ENCODE measurements around the gene RFX1. TPM values are rescaled to one million over a fixed set of nuclear protein-coding genes. Genes with fewer than 3 reads are reported as not detected.

Gene RFX1
- total and polyA plus RNA-seq, 2 donors (not counting 1 experiment from before 2014, with no cell fraction given) = 9.2 to 33.3 TPM

DNA sequence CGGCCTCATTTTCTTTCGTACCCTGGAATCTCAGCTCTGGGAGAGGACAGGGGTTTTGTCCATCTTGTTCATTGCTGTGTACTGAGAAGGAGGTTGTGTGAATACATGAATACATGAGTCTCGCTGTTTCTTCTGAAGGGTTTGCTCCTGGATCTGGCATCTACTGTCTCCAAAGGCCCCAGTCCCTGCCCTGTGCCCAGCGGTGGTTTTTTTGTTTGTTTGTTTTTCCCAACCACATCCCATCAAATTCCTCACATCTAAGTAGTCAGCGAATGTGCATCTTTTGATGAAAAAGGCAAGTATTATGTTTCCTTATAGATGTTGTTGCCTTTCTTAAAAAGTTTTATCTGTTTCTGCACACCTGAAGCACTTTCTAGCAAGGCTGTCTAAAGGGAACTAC lies 41.3 kb downstream of the RFX1 start:
- no peak for DNase-seq
- POLR2A ChIA-PET = interaction anchor here (1.1 kb wide), 1 partner anchor 67 kb away, joined by 3 read pairs; the partner anchor contains the start of gene IL27RA
- Histone ChIP-seq H3K9me3 (ENCODE audit: control extremely low read depth in 1 of 3, control insufficient read depth in 2 of 3, insufficient read depth in 1 of 3, low read length in 2 of 3) (peaks cover 0 to 3% (median 0%) of the 10 kb centered on the region in 3 donors), H3K4me3 (ENCODE audit: control extremely low read depth in 1 of 5, extremely low read depth in 1 of 5, insufficient read depth in 1 of 5, low read depth in 2 of 5, low read length in 4 of 5) (no peak overlapping the region), H3K4me1 (ENCODE audit: control insufficient read depth in 2 of 2, insufficient read depth in 2 of 2, low read length in 2 of 2) (no peaks in the 10 kb centered on the region), H3K27ac (ENCODE audit: low read length in 2 of 2) (no peak overlapping the region), H4K20me1 (ENCODE audit: control insufficient read depth, insufficient read depth, low read length, poor library complexity, severe bottlenecking) (no peaks in the 10 kb centered on the region), H3K27me3 (replicated peaks in 1 of 4; ENCODE audit: control extremely low read depth in 1 of 4, control insufficient read depth in 3 of 4, insufficient read depth in 4 of 4, low read length in 3 of 4) (no peaks in the 10 kb centered on the region), H3K36me3 (replicated peaks in 1 of 2; ENCODE audit: control extremely low read depth in 1 of 2, control insufficient read depth in 1 of 2, extremely low read depth in 1 of 2, insufficient read depth in 2 of 2, low read length in 1 of 2) (peaks cover 0 to 55% of the 10 kb centered on the region in 2 experiments), H3K9ac (ENCODE audit: low read length) (no peak overlapping the region), H3K4me2 (replicated peaks; ENCODE audit: low read depth, low read length, poor library complexity, severe bottlenecking) (no peak overlapping the region), H3K79me2 (ENCODE audit: control insufficient read depth, insufficient read depth, low read length) (no peaks in the 10 kb centered on the region), H2AFZ (ENCODE audit: insufficient read depth, low read depth, low read length, poor library complexity, severe bottlenecking) (no peak overlapping the region)
- intact Hi-C loops (cut with micrococcal nuclease) = no loop called here
- no peak overlapping the region for H3K27ac Mint-ChIP-seq
- CTCF ChIA-PET = no interaction called here
- no peaks in the 10 kb centered on the region for H3K4me1 Mint-ChIP-seq
- no peak for ATAC-seq (ENCODE audit: low read depth)
- no peaks in the 10 kb centered on the region for H3K9me3 Mint-ChIP-seq (ENCODE audit: insufficient read depth)
- H3K4me3 Mint-ChIP-seq = no peak overlapping the region
- no peaks in the 10 kb centered on the region for H3K27me3 Mint-ChIP-seq
- TF ChIP-seq CTCF (IDR thresholded peaks at IDR 0.05) = no peak
- TF ChIP-seq EZH2 (IDR thresholded peaks at IDR 0.05; ENCODE audit: borderline replicate concordance, insufficient read depth, low read depth, low read length, poor library complexity, severe bottlenecking) = no peak
- 96% methylated on average over 3 of the region's 5 CpGs for WGBS (ENCODE audit: insufficient coverage)

DNA sequence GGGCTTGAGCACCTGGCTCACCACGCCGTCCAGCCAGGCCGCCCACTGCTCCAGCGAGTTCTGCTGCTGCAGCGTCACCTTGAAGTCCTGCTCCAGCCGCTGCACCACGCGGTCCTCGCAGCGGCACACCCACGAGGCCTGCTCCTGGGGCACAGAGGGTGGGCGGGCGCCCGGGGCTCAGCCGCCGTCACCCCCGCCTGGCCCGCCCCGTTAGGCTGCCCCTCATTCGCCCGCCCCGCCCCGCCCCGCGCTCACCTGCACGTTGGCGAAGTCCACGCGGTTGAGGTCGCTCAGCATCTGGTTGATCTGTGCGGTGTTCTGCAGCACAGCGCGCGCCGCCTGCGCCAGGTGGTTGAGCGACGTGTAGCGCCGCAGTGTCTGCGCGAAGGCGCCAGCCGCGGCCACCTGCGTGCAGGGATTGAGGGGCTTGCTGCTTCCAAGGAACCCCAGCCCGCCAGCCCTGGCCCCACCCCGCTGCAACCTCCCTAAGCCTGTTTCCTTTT lies 42.5 kb downstream of the RFX1 start:
- Histone ChIP-seq H3K4me1 (ENCODE audit: control insufficient read depth in 2 of 2, insufficient read depth in 2 of 2, low read length in 2 of 2) (no peaks in the 10 kb centered on the region), H3K27me3 (replicated peaks in 1 of 4; ENCODE audit: control extremely low read depth in 1 of 4, control insufficient read depth in 3 of 4, insufficient read depth in 4 of 4, low read length in 3 of 4) (no peaks in the 10 kb centered on the region), H3K4me2 (replicated peaks; ENCODE audit: low read depth, low read length, poor library complexity, severe bottlenecking) (no peak overlapping the region), H3K36me3 (replicated peaks in 1 of 2; ENCODE audit: control extremely low read depth in 1 of 2, control insufficient read depth in 1 of 2, extremely low read depth in 1 of 2, insufficient read depth in 2 of 2, low read length in 1 of 2) (peaks cover 0 to 54% of the 10 kb centered on the region in 2 experiments), H3K9me3 (ENCODE audit: control extremely low read depth in 1 of 3, control insufficient read depth in 2 of 3, insufficient read depth in 1 of 3, low read length in 2 of 3) (peaks cover 0 to 3% (median 0%) of the 10 kb centered on the region in 3 donors), H3K9ac (ENCODE audit: low read length) (no peak overlapping the region), H3K79me2 (ENCODE audit: control insufficient read depth, insufficient read depth, low read length) (no peaks in the 10 kb centered on the region), H4K20me1 (ENCODE audit: control insufficient read depth, insufficient read depth, low read length, poor library complexity, severe bottlenecking) (peaks cover 7% of the 10 kb centered on the region), H3K4me3 (ENCODE audit: control extremely low read depth in 1 of 5, extremely low read depth in 1 of 5, insufficient read depth in 1 of 5, low read depth in 2 of 5, low read length in 4 of 5) (no peak overlapping the region), H2AFZ (ENCODE audit: insufficient read depth, low read depth, low read length, poor library complexity, severe bottlenecking) (no peak overlapping the region), H3K27ac (ENCODE audit: low read length in 2 of 2) (no peak overlapping the region)
- Mint-ChIP-seq H3K27ac (no peak overlapping the region), H3K9me3 (ENCODE audit: insufficient read depth) (no peaks in the 10 kb centered on the region), H3K4me1 (no peaks in the 10 kb centered on the region), H3K4me3 (no peak overlapping the region), H3K27me3 (no peaks in the 10 kb centered on the region)
- POLR2A ChIA-PET = no interaction called here
- WGBS (ENCODE audit: insufficient coverage) = 96% methylated on average over 47 of the region's 48 CpGs
- ATAC-seq (ENCODE audit: low read depth) (no peak), DNase-seq (no peak)
- TF ChIP-seq EZH2 (IDR thresholded peaks at IDR 0.05; ENCODE audit: borderline replicate concordance, insufficient read depth, low read depth, low read length, poor library complexity, severe bottlenecking) = no peak
- TF ChIP-seq CTCF (IDR thresholded peaks at IDR 0.05) = no peak
- CTCF ChIA-PET = no interaction called here
- intact Hi-C loops (cut with micrococcal nuclease) = no loop called here

All from B cell (primary cell).